Endothelial cell of umbilical vein (primary cell): ENCODE measurements around the gene CBL. TPM values are rescaled to one million over a fixed set of nuclear protein-coding genes. Genes with fewer than 3 reads are reported as not detected.

Experiments used
- BruUV-seq: library from RNA; stranded (reverse); fragments of 400-500 nt; replicated peaks from 2 replicates; lab custom pipeline; 2021; lab: Mats Ljungman, UMichigan
- CTCF ChIA-PET: fragments of 300-600, 350-600 bp; sonication (Branson Sonifier 250); formaldehyde crosslinking; loops from one replicate; lab custom pipeline; 2021; ENCODE audit warnings: antibody characterized with exemption, inconsistent platforms; lab: Charles Lee
- POLR2A ChIA-PET: fragments of 300-600, 350-600 bp; sonication (Branson Sonifier 250); formaldehyde crosslinking; loops from one replicate; lab custom pipeline; 2021; ENCODE audit warnings: antibody characterized with exemption, inconsistent platforms; lab: Charles Lee
- DNase-seq: peaks from one replicate; pipeline ENCODE4 v3.0.0-alpha.2; 2011; ENCODE audit warnings: low read depth, low spot score
- FAIRE-seq: peaks from 2 replicates; lab custom pipeline; 2011; peaks lifted over from hg19 to GRCh38; lab: Jason Lieb, UNC
- H2AFZ ChIP-seq: 2 replicates; pipeline ENCODE4 v1.6.0; 2012; ENCODE audit warnings: low read depth, low read length, control low read depth, inconsistent platforms
- H3K27ac ChIP-seq: 2 replicates; pipeline ENCODE4 v1.5.1; 2011; ENCODE audit warnings: low read depth, mild to moderate bottlenecking, control low read depth, low read length, moderate library complexity; ENCODE audit not compliant: insufficient read depth
- H3K27me3 ChIP-seq, 2 experiments: 2 replicates each; pipeline versions ENCODE4 v1.6.0 to v1.6.1; 2011; ENCODE audit warnings: low read length in 2 of 2, mixed read lengths in 1 of 2; ENCODE audit not compliant: control insufficient read depth in 2 of 2, insufficient read depth in 2 of 2
- H3K36me3 ChIP-seq, 2 experiments: 2 replicates in 1 of 2; 3 replicates in 1 of 2; pipeline ENCODE4 v1.5.1; 2011; ENCODE audit warnings: low read length in 2 of 2, mild to moderate bottlenecking in 1 of 2, moderate library complexity in 1 of 2; ENCODE audit not compliant: control insufficient read depth in 2 of 2, insufficient read depth in 2 of 2; ENCODE audit errors: extremely low read depth in 1 of 2
- H3K4me1 ChIP-seq: 3 replicates; pipeline ENCODE4 v1.5.1; 2011; ENCODE audit warnings: mild to moderate bottlenecking, low read length; ENCODE audit not compliant: control insufficient read depth, insufficient read depth; ENCODE audit errors: extremely low read depth
- H3K4me2 ChIP-seq: 2 replicates; pipeline ENCODE4 v1.6.1; 2011; ENCODE audit warnings: low read length, control low read depth, mixed read lengths; ENCODE audit not compliant: insufficient read depth
- H3K4me3 ChIP-seq, 3 experiments: fragments of 200-600 bp in 1 of 3; sonication (generic), shearing (Covaris generic) in 1 of 3; replicated peaks in 1 of 3; 2 replicates each; pipeline ENCODE4 v1.5.1; 2011 to 2016; ENCODE audit warnings: control low read depth in 3 of 3, low read length in 3 of 3, mild to moderate bottlenecking in 2 of 3, inconsistent platforms in 1 of 3, low read depth in 1 of 3, moderate library complexity in 1 of 3; ENCODE audit not compliant: insufficient read depth in 1 of 3
- H3K79me2 ChIP-seq: 2 replicates; pipeline ENCODE4 v1.6.0; 2012; ENCODE audit warnings: low read length, inconsistent platforms; ENCODE audit not compliant: control insufficient read depth, insufficient read depth
- H3K9ac ChIP-seq: replicated peaks from 2 replicates; pipeline ENCODE3; 2011; ENCODE audit warnings: low read length, control low read depth; ENCODE audit not compliant: insufficient read depth; ENCODE audit errors: extremely low read depth
- H3K9me1 ChIP-seq: replicated peaks from 3 replicates; pipeline ENCODE4 v1.6.0; 2011; ENCODE audit warnings: mild to moderate bottlenecking, low read length; ENCODE audit not compliant: control insufficient read depth, insufficient read depth; ENCODE audit errors: extremely low read depth
- H3K9me3 ChIP-seq: replicated peaks from 2 replicates; pipeline ENCODE4 v1.5.1; 2012; ENCODE audit warnings: low read length, inconsistent platforms; ENCODE audit not compliant: control insufficient read depth, insufficient read depth
- H4K20me1 ChIP-seq: replicated peaks from 2 replicates; pipeline ENCODE3; 2011; ENCODE audit warnings: mild to moderate bottlenecking, low read length; ENCODE audit not compliant: control insufficient read depth, insufficient read depth; ENCODE audit errors: extremely low read depth
- CTCF ChIP-seq, 2 donors: IDR thresholded peaks; 1 replicate in 1 of 2; 2 replicates in 1 of 2; pipeline ENCODE4 v1.5.1; 2011; ENCODE audit warnings: low read length in 2 of 2, mild to moderate bottlenecking in 2 of 2, moderate library complexity in 2 of 2, control low read depth in 1 of 2, inconsistent platforms in 1 of 2, low read depth in 1 of 2; ENCODE audit not compliant: insufficient read depth in 1 of 2; ENCODE audit errors: extremely low read depth in 1 of 2
- EZH2 ChIP-seq: IDR thresholded peaks from 2 replicates; pipeline ENCODE4 v1.6.1; 2012; ENCODE audit warnings: borderline replicate concordance, low read depth, mild to moderate bottlenecking, moderate library complexity, low read length, inconsistent platforms; ENCODE audit not compliant: severe bottlenecking
- FOS ChIP-seq: IDR thresholded peaks from 2 replicates; pipeline ENCODE4 v1.6.1; 2011; ENCODE audit warnings: mild to moderate bottlenecking, low read length, moderate library complexity, borderline replicate concordance; ENCODE audit not compliant: insufficient read depth
- GATA2 ChIP-seq: IDR thresholded peaks from 2 replicates; pipeline ENCODE4 v1.7.0; 2011; ENCODE audit warnings: low read depth, mild to moderate bottlenecking, moderate library complexity, mixed read lengths, low read length; ENCODE audit not compliant: insufficient read length, insufficient read depth
- JUN ChIP-seq: IDR thresholded peaks from 2 replicates; pipeline ENCODE4 v1.6.1; 2011; ENCODE audit warnings: borderline replicate concordance, low read depth; ENCODE audit not compliant: insufficient read length, insufficient read depth
- MAX ChIP-seq: IDR thresholded peaks from 2 replicates; pipeline ENCODE4 v1.6.1; 2011; ENCODE audit not compliant: insufficient read depth, insufficient read length
- MYC ChIP-seq: IDR thresholded peaks from one replicate; pipeline ENCODE4 v1.6.1; 2011; ENCODE audit warnings: mild to moderate bottlenecking, low read depth, low read length
- POLR2A ChIP-seq: IDR thresholded peaks from 2 replicates; pipeline ENCODE4 v1.6.1; 2012; ENCODE audit warnings: low read depth, mild to moderate bottlenecking, control low read depth, low read length
- POLR2AphosphoS5 ChIP-seq: IDR thresholded peaks from 2 replicates; pipeline ENCODE4 v1.6.1; 2012; ENCODE audit warnings: low read depth, mild to moderate bottlenecking, control low read depth, low read length, moderate library complexity; ENCODE audit not compliant: insufficient read depth
- dilution Hi-C: fragments of 300-500 bp; cut with MboI; formaldehyde crosslinking; loops from one replicate; pipeline ENCODE4 v1.15.0; 2019; ENCODE audit warnings: low sequenced_read_pairs; ENCODE audit not compliant: extremely low pct_ligation_motif_present
- intact Hi-C: fragments of 100-400 bp; cut with micrococcal nuclease; formaldehyde crosslinking; loops from one replicate; pipeline ENCODE4 v1.10.0; 2022
- polyA plus RNA-seq, 4 experiments: library from polyadenylated mRNA; depleted of rRNA in 3 of 4; stranded (reverse) in 3 of 4; unstranded in 1 of 4; fragments of >200 nt; gene quantifications; 2 replicates each; pipeline versions ENCODE4 v1.2.1 to v1.2.3, GENCODE V29; 2011 to 2012; ENCODE audit warnings: missing spikeins in 1 of 4
- total RNA-seq: library from RNA; stranded (reverse); gene quantifications from 2 replicates; pipeline ENCODE4 v1.2.3, GENCODE V29; 2021

CBL gene
- total and polyA plus RNA-seq, 2 donors (not counting 3 experiments of a cell fraction or from before 2014, with no cell fraction given), result 15.5 to 41.5 TPM

GRCh38 chr11:119258983-119259382 is 52.8 kb downstream of the CBL start:
- POLR2A ChIA-PET, result no interaction called here
- no peaks in the 10 kb centered on the region for H3K36me3 ChIP-seq
- H4K20me1 ChIP-seq, result peaks cover 6% of the 10 kb centered on the region
- no peak for FAIRE-seq
- no peak for TF ChIP-seq GATA2
- TF ChIP-seq MAX, result no peak
- TF ChIP-seq CTCF (IDR thresholded peaks at IDR 0.05; ENCODE audit: extremely low read depth in 1 of 2, insufficient read depth in 1 of 2, low read depth in 1 of 2, low read length in 2 of 2), result no peak
- TF ChIP-seq EZH2, result no peak
- no peak for TF ChIP-seq JUN
- TF ChIP-seq POLR2AphosphoS5, result no peak
- TF ChIP-seq MYC, result no peak
- TF ChIP-seq POLR2A, result no peak
- TF ChIP-seq FOS, result no peak
- peaks cover 22% of the 10 kb centered on the region for H3K4me1 ChIP-seq
- CTCF ChIA-PET, result interaction anchor here (1.1 to 2.0 kb wide), 4 partner anchors 11 to 53 kb away, joined by 3 to 5 read pairs (median 4); partner anchors contain the start of gene CBL
- H3K4me3 ChIP-seq, result no peak overlapping the region
- H3K4me2 ChIP-seq, result no peak overlapping the region
- intact Hi-C loops, result no loop called here
- BruUV-seq, result no TSS peak
- dilution Hi-C loops, result no loop called here
- no peak overlapping the region for H2AFZ ChIP-seq
- H3K9me1 ChIP-seq, result no peaks in the 10 kb centered on the region
- H3K9me3 ChIP-seq, result no peaks in the 10 kb centered on the region
- H3K27me3 ChIP-seq, result no peaks in the 10 kb centered on the region
- no peak for DNase-seq
- no peak overlapping the region for H3K27ac ChIP-seq
- H3K79me2 ChIP-seq, result peaks cover 56% of the 10 kb centered on the region
- no peak overlapping the region for H3K9ac ChIP-seq
